Activated naive CD8-positive, alpha-beta T cell treated with anti-CD3 and anti-CD28 coated beads, Interleukin-2, amount 50 U/mL, for 24 hours (primary cell): ENCODE results near the gene MVP.
A peak's percentile ranks its signal among the peaks of the same experiment; 100 is the strongest.
"Not testable (repeated sequence)": the region's sequence is repeated elsewhere in the genome, so short reads cannot be mapped to it uniquely, and the experiment has no call there.

Source experiments
- ATAC-seq: fragments of 150-1000 bp; cut with Tn5 transposase; one replicate; pipeline ENCODE4 v1.10.0; 2021
- DNase-seq: peaks from one replicate; pipeline ENCODE4 v3.0.0; 2021
- H3K27ac Mint-ChIP-seq: one replicate; pipeline ENCODE4 v1.8.0; 2021; ENCODE audit warnings: mild to moderate bottlenecking, mixed read lengths
- H3K27me3 Mint-ChIP-seq: one replicate; pipeline ENCODE4 v1.8.0; 2021; ENCODE audit warnings: mixed read lengths
- H3K36me3 Mint-ChIP-seq: one replicate; pipeline ENCODE4 v1.8.0; 2021; ENCODE audit warnings: low read depth, mixed read lengths
- H3K4me1 Mint-ChIP-seq: one replicate; pipeline ENCODE4 v1.8.0; 2021; ENCODE audit warnings: mixed read lengths
- H3K4me3 Mint-ChIP-seq: one replicate; pipeline ENCODE4 v1.8.0; 2021; ENCODE audit warnings: mild to moderate bottlenecking, moderate library complexity, mixed read lengths
- H3K9me3 Mint-ChIP-seq: one replicate; pipeline ENCODE4 v1.8.0; 2021; ENCODE audit warnings: mixed read lengths

The MVP gene

GRCh38 chr16:29816694-29817441 lies 3.4 kb upstream of the MVP start:
- Mint-ChIP-seq H3K27me3 (peaks cover 9% of the 10 kb centered on the region), H3K36me3 (peaks cover 24% of the 10 kb centered on the region), H3K4me3 (peak overlapping the region; percentile 98), H3K27ac (peak overlapping the region; percentile 99), H3K9me3 (no peaks in the 10 kb centered on the region), H3K4me1 (peaks cover 64% of the 10 kb centered on the region)
- peak; percentile 47 for ATAC-seq
- DNase-seq = peak; percentile 72

- peaks cover 4% of the 10 kb centered on the region for H3K27me3 Mint-ChIP-seq
- peaks cover 71% of the 10 kb centered on the region for H3K4me1 Mint-ChIP-seq
- H3K4me3 Mint-ChIP-seq = peak overlapping the region; percentile 98
- peak overlapping the region; percentile 74 for H3K27ac Mint-ChIP-seq
- no peak for DNase-seq
- ATAC-seq = no peak
- peaks cover 24% of the 10 kb centered on the region for H3K36me3 Mint-ChIP-seq
- H3K9me3 Mint-ChIP-seq = no peaks in the 10 kb centered on the region
These were observed 2.2 kb upstream of the MVP start for GRCh38 chr16:29818082-29818481.

- Mint-ChIP-seq H3K27ac (peak overlapping the region; percentile 93), H3K4me1 (peaks cover 83% of the 10 kb centered on the region), H3K9me3 (no peaks in the 10 kb centered on the region), H3K4me3 (peak overlapping the region; percentile 87), H3K27me3 (peaks cover 4% of the 10 kb centered on the region), H3K36me3 (peaks cover 24% of the 10 kb centered on the region)
- DNase-seq (no peak), ATAC-seq (no peak)
These were observed 756 bp upstream of the MVP start for GRCh38 chr16:29819506-29819905.

GRCh38 chr16:29820730-29821642 lies 724 bp downstream of the MVP start:
- DNase-seq = peak; percentile 62
- peaks cover 83% of the 10 kb centered on the region for H3K4me1 Mint-ChIP-seq
- peak; percentile 20 for ATAC-seq
- peak overlapping the region; percentile 87 for H3K4me3 Mint-ChIP-seq
- H3K27me3 Mint-ChIP-seq = no peaks in the 10 kb centered on the region
- peaks cover 20% of the 10 kb centered on the region for H3K36me3 Mint-ChIP-seq
- H3K27ac Mint-ChIP-seq = peak overlapping the region; percentile 93
- H3K9me3 Mint-ChIP-seq = no peaks in the 10 kb centered on the region

- Mint-ChIP-seq H3K4me3 (peak overlapping the region; percentile 87), H3K27ac (peak overlapping the region; percentile 93), H3K36me3 (peaks cover 20% of the 10 kb centered on the region), H3K9me3 (no peaks in the 10 kb centered on the region), H3K27me3 (no peaks in the 10 kb centered on the region), H3K4me1 (peaks cover 90% of the 10 kb centered on the region)
- DNase-seq = no peak
- ATAC-seq = no peak
These were observed 1.4 kb downstream of the MVP start for GRCh38 chr16:29821643-29822115.

- Mint-ChIP-seq H3K4me3 (peak overlapping the region; percentile 54), H3K36me3 (peaks cover 1% of the 10 kb centered on the region), H3K27me3 (no peaks in the 10 kb centered on the region), H3K27ac (peak overlapping the region; percentile 93), H3K4me1 (peaks cover 90% of the 10 kb centered on the region), H3K9me3 (no peaks in the 10 kb centered on the region)
- DNase-seq (no peak), ATAC-seq (no peak)
These were observed 4.4 kb downstream of the MVP start for GRCh38 chr16:29824589-29825144.

- peak; percentile 59 for DNase-seq
These were observed 5.1 kb downstream of the MVP start for GRCh38 chr16:29825145-29826044.

GRCh38 chr16:29826342-29826695 lies 6.1 kb downstream of the MVP start:
- ATAC-seq (no peak), DNase-seq (no peak)
- Mint-ChIP-seq H3K4me3 (peak overlapping the region; percentile 61), H3K9me3 (no peaks in the 10 kb centered on the region), H3K36me3 (no peaks in the 10 kb centered on the region), H3K27me3 (no peaks in the 10 kb centered on the region), H3K4me1 (peaks cover 79% of the 10 kb centered on the region), H3K27ac (peak overlapping the region; percentile 88)

More at GRCh38 chr16:29825145-29826044, 5.1 kb downstream of the MVP start:
- peak; percentile 64 for ATAC-seq
- Mint-ChIP-seq H3K4me1 (peaks cover 86% of the 10 kb centered on the region), H3K27ac (peak overlapping the region; percentile 93), H3K4me3 (peak overlapping the region; percentile 54), H3K9me3 (no peaks in the 10 kb centered on the region), H3K36me3 (no peaks in the 10 kb centered on the region), H3K27me3 (no peaks in the 10 kb centered on the region)

- H3K4me3 Mint-ChIP-seq = no peak overlapping the region
These were observed 10.5 kb downstream of the MVP start for GRCh38 chr16:29830774-29831173.

GRCh38 chr16:29831490-29831889 lies 11.2 kb downstream of the MVP start:
- DNase-seq (no peak), ATAC-seq (no peak)
- Mint-ChIP-seq H3K4me1 (peaks cover 38% of the 10 kb centered on the region), H3K36me3 (peaks cover 7% of the 10 kb centered on the region), H3K9me3 (no peaks in the 10 kb centered on the region), H3K4me3 (no peak overlapping the region), H3K27me3 (no peaks in the 10 kb centered on the region), H3K27ac (no peak overlapping the region)

More at GRCh38 chr16:29830774-29831173, 10.5 kb downstream of the MVP start:
- Mint-ChIP-seq H3K27ac (no peak overlapping the region), H3K27me3 (no peaks in the 10 kb centered on the region), H3K9me3 (no peaks in the 10 kb centered on the region), H3K4me1 (peaks cover 45% of the 10 kb centered on the region), H3K36me3 (peaks cover 7% of the 10 kb centered on the region)
- ATAC-seq (no peak), DNase-seq (no peak)

- H3K27me3 Mint-ChIP-seq, H3K9me3 Mint-ChIP-seq, ATAC-seq, H3K36me3 Mint-ChIP-seq, DNase-seq, H3K4me3 Mint-ChIP-seq: not testable (repeated sequence)
- peaks cover 21% of the 10 kb centered on the region for H3K4me1 Mint-ChIP-seq
- peak overlapping the region; percentile 52 for H3K27ac Mint-ChIP-seq
These were observed 13.0 kb downstream of the MVP start for GRCh38 chr16:29833219-29833618.

DNA sequence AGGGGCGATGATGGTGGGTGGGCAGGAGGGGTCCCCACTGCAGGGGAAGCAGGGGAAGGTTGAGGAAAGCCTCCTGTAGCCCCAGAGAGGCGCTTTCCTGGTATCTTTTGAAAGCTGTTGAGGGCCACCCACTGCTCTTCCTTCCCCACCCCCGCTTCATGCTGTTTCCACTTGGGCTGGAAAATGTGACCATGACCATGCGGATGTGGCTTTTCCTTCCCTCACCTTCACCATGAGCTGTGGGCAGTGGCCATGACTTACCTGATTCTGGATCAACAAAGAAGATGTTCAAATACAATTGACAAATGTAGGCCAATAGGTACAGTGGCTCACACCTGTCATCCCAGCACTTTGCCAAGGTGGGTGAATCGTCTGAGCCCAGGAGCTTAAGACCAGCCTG lies 13.8 kb downstream of the MVP start:
- Mint-ChIP-seq H3K9me3 (no peaks in the 10 kb centered on the region), H3K4me3 (peak overlapping the region; percentile 4), H3K4me1 (peaks cover 16% of the 10 kb centered on the region), H3K27ac (peak overlapping the region; percentile 85), H3K27me3 (no peaks in the 10 kb centered on the region), H3K36me3 (peaks cover 10% of the 10 kb centered on the region)
- DNase-seq (peak; percentile 23), ATAC-seq (no peak)

DNA sequence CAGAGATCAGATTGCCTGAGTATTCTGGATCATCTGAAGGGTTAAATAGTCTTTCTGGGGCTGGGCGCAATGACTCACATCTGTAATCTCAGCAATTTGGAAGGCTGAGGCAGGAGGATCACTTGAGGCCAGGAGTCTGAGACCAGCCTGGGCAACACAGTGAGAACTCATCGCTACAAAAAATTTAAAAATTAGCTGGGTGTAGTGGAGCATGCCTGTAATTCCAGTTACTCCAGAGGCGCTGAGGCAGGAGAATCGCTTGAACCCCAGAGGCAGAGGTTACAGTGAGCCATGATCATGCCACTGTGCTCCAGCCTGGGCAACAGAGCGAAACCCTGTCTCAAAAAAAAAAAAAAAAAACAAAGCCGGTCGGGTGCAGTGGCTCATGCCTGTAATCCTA lies 15.7 kb downstream of the MVP start:
- H3K27me3 Mint-ChIP-seq = no peaks in the 10 kb centered on the region
- no peak overlapping the region for H3K4me3 Mint-ChIP-seq
- no peaks in the 10 kb centered on the region for H3K9me3 Mint-ChIP-seq
- peaks cover 10% of the 10 kb centered on the region for H3K36me3 Mint-ChIP-seq
- H3K4me1 Mint-ChIP-seq = peaks cover 11% of the 10 kb centered on the region
- peak overlapping the region; percentile 37 for H3K27ac Mint-ChIP-seq
- ATAC-seq = no peak
- DNase-seq = no peak

- no peak overlapping the region for H3K4me3 Mint-ChIP-seq
- H3K9me3 Mint-ChIP-seq = no peaks in the 10 kb centered on the region
- ATAC-seq (no peak), DNase-seq (no peak)
- H3K36me3 Mint-ChIP-seq = peaks cover 10% of the 10 kb centered on the region
- H3K27ac Mint-ChIP-seq = no peak overlapping the region
- no peaks in the 10 kb centered on the region for H3K27me3 Mint-ChIP-seq
- peaks cover 11% of the 10 kb centered on the region for H3K4me1 Mint-ChIP-seq
These were observed 16.4 kb downstream of the MVP start for GRCh38 chr16:29836623-29837022.
